NCI-H345 treated with DMSO at 0.1 percent for 48 hours (cell line): ENCODE data around the gene CD44.

ENCODE experiments used
- DNase-seq: peaks from one replicate; lab custom pipeline; 2025; ENCODE audit not compliant: unreplicated experiment; lab: John Stamatoyannopoulos, UW

Gene CD44

DNA sequence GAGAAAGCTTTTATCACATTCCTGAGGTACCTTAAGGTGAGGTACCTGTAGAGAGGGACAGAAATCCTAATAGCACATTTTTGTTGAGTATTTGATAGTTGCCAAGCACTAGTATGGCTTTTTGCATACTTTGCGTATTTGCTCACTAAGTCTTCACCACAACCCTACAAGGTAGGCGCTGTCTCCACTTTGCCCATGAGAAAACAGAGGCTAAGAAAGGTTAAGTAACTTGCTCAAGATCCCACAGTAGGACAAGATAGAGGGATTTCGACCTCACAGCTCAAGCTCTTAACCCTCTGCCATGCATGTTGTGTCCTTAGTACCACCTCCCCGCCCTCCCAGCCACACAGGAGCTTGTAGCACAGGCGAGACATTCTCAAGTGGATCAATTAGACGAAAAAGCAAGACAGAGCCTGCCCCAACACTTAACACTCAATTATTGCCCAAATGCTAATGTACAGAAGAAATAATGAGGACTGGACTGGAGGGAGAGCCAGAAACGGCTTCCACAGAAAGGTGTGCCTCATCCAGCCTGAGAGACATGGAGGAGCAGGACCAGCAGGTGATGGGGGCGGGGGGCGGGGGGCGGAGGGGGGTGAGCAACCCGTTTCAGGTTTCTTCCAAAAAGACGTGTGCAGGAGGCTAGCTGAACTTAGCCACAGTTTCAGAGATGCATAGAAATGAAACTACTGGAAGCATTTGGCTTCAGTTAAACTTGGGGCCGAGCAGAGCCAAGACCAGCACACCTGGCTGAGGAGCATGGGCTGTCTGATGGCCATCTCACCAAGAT lies 26.7 kb upstream of the CD44 start:
- no peak for DNase-seq

DNA sequence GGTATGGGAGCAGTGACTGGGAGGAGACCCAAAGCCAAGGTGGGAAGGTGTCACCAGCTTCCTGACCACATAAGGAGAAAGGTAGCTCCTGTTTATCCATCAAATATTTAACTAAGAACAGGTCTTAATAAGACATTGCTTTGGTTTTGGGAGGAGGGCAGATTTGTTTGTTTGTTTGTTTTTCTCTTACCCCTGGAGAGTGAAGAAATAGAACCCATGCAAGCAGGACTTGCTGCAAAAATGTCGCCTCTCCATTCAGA lies 26.2 kb upstream of the CD44 start:
- no peak for DNase-seq

DNA sequence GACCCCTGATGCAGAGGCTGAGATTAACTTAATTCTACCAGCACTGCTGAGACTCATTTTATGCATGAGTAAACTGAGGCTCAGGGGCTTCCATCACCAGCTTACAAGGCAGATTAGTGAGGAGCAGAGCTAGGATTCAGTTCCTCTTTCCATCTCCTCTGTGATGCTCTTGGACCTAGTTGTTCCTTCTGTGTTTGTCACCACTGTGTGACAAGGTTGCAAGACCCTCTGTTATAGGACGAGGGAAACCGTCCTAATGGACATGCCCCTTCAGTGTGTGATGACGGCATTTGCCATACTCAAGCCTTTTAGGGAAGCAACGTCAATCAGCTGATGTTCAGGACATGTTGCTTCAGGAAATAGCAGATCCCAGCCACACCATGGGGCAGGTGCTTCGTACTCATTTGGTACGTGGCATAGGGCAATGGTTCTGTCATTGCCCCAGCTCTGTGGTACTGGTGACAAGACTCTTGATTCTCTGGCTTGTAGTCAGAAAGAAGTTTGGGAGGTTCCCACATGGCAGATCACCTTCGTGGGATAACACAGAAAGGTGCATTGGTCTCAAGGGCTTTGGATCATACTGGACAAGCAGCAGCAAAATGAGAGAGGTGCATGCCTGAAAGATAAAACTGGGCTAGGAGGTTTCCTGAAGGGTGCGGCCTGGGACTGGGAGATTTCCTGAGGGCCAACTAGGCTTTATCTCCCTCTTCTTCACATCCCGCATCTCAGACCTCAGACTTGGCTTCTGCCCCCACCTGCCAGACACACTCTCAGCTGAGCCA lies 23.9 kb upstream of the CD44 start:
- DNase-seq, result no peak

DNA sequence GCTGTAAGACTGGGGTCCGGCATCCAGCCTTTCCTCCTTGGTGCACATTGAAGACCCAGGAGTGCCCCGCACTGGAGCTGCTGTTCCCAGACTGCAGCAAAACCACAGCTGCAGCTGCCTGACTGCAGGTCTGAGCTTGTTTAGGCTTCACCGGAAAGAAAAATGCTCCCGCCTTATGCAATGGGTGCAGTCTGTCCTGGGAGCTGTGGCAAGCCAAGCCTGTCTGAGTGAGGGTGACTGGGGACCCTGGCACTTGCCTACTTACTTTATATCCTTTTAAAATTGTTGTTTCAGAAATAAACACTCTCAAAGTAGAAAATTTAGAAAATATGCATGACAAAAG lies 23.3 kb upstream of the CD44 start:
- no peak for DNase-seq

DNA sequence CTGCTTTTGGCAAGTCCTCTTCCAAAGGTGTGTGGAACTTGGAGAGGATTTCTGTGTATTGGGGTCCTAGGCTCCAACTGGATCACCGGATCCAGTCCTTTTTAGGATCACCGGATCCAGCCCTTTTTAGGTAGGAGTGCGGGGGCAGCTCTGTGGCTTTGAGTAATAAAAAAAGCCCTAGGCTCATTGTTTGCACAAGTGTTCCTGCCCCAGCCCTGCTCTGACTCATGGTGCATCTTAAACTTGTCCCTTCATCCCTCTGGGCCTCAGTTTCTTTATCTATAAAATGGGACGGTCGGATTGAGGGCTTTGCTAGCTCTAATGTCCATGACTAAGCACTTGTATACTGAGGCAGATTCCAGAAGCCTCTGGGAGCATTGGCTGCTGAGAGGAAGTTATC lies 22.7 kb upstream of the CD44 start:
- DNase-seq, result no peak

DNA sequence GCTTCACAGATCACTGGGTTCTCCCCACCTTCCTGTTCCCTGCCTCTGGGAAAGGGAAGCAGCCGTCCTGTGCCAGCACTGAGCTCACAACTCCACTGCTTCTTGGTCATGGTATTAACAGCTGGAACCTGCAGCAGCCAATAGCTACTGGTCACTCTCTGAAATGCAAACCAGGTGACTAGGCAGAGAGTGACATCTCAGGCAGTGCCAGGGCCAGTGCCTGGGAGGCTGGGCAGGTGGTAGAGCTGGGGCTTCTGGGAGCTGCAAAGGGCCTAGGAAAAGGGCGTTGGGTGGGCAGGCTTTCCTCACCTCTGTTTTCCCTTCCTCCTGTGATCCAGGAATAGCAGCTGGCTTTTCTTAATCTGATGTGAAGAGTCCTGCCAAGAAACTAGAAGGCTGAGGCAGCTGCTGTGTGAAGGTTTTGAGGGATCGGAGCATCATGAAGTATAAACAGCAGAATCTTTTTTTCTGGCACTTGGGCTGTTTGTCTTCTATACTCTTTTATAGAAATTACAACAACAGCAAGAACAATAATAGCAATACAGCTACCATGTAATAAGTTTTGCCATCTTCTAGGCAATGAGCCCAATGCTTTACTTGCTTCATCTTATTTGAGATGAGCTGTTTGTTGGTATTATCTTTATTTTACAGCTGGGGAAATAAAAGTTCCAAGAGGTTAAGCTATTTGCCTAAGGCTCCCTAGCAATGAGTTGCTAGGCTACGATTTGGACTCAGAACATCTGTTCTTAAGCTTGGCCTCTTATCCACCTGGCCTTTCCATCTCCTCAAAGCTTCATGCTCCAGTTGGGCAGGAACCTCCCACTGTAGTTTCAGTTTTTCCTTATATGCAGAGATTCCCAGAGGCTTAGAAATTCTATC lies 22.0 kb upstream of the CD44 start:
- no peak for DNase-seq

DNA sequence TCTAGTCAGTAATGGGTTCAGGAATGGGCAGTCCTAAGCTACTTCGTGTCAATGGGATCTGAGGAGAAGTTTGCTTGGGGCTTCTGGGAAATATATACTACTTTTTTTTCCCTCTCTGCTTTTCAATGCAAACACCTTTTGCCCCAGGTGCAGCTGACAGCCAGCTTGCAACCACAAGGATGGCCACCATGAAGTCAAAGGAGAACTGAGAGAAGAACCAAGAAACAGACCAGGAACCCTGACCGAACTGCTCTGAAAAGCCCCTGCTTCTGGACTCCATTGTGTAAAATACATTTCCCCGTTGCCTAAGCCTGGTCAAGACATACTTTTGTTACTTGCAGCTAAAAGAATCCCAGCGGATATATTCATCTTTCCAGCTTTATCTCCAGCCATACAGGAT lies 20.1 kb upstream of the CD44 start:
- no peak for DNase-seq

DNA sequence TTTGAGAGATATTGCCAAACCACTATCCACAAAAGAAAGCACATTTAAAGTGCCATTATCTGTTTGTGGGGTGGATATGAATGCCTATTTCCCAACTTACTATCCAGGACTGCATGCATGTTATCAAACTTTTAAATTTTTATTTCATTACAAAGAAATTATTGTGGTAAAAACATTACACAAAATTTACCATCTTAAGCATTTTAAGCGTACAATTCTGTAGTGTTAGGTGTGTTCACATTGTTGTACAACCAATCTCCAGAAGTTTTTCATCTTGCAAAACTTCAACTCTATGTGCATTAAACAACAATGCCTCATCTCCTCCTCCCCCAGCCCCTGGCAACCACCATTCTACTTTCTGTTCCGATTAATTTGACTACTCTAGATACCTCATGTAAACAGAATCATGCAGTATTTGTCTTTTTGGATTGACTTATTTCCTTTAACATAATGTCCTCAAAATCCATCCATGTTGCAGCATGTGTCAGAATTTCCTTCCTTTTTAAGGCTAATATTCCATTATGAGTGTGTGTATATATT lies 17.6 kb upstream of the CD44 start:
- no peak for DNase-seq

DNA sequence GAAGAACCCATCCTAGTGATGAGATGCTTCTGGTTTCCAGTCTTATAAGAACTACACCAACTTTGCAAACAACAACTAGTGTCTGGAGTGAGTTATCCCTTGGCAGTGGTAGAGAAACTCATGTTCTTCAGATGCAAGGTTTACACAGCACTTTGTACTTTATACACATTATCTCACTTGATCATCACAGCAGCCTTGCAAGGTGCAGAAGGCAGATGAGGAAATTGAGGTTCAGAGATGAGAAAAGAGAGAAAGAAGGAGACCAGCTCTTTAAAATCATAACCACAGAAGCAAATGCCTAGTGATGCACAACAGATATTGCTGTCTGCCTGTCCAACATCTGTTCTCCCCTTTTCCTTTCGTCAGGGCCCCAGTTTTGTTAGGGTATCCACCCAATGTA lies 16.7 kb upstream of the CD44 start:
- DNase-seq, result no peak

DNA sequence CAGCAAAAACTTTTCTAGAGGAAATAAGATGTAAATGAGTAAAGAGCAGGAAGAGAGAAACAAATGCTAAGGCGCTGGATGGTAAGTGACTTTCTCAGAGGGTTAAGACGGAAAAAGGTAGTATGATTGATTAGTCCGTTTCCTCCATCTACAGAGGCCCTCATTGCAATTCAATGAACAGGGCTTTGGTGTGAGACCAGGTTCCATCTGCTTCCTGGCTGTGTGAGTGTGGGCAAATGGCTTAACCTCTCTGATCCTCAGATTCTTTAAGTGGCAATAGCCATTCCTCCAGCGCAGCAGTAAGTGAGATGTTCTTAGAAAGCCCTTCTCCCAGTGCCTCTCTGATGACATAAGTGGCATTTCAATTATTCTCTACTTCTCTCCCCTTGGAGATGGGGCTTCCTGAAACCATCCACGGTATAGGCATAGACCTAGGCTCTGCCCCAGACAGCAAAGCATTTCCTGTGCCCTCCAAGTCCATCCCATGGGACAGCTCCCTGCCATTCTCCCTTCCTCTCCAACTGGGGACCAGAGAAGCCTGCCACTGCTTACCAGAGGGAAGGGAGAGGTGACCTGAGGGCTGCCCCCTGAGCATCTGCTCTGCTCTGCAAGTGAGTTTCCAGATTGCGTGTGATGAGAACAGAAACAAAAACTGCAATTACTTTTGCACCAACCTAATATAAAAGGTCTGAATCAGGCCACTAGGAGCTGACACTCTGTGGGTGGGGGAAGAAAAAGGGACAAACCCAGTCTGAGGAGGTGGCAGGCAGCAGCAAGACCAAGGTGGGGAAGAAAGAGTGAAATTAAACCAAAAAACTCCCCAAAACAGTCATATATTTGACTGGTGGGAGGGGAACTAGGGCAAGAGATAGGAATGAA lies 12.7 kb upstream of the CD44 start:
- DNase-seq, result no peak

DNA sequence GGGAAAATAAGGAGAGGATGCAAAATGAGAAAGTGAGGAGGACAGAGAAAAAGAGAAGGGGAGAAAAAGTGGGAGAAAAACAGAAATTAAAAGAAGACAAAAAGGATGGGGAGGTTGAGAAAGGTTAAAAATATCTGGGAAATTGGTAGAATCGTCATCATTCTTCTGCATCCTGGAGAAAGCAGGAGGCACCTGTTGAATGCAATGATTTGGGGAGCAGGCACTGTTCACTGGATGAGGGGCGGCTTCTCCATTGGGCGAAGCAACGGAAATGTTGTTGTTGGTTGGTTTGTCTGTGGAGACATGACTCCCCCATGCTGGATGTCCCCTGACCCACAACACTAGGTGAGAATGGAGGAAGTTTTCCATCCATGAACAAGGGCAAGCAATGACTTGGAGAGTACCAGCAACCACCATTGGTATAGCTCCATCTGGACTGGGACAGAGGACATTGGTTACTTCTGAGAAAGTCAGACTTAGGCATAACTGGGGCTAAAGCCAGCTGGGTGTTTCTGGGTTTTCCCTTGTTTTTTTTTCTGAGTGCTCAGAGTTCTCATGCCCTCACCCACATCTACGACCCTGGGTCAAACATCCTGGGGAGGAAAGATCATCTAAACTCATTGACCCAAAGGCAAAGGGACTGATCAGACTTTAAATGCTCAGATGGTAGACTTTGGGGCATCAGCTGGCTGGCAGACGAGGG lies 11.9 kb upstream of the CD44 start:
- DNase-seq, result no peak

DNA sequence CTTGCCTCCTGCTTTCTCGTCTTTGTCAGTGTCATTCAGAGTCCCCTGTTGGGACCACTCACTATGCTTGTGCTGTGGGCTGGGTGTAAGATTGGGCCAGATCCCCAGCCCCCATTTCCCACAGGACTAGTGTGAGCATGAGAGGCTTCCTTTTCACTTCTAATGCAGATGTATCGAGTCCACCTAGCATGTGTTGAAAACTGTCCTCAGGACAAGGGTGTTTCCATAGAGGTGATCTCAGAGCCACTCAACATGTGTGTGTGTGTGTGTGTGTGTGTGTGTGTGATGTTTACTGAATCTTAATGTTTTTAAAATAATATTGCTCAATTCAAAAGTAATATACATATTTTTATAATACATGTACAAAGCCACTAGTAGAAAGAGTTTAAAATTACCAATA lies 11.4 kb upstream of the CD44 start:
- DNase-seq, result no peak

DNA sequence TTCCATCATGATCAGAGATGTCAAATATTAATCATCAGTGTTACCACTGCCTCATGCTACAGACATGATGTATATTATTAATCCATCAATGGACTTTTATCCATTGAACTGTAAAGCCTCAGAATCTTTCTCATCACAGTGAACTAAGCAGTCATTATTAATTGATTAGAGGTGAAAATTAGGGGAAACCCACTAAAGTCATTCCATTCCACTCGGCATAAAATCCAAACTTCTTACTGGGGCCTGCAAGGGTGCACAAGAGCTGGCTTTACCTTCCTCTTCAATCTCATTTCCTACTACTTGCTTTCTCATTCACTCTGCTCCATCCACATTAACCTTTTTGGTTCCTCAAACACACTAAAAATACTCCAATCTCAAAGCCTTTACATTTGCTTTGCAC lies 7.9 kb upstream of the CD44 start:
- no peak for DNase-seq

DNA sequence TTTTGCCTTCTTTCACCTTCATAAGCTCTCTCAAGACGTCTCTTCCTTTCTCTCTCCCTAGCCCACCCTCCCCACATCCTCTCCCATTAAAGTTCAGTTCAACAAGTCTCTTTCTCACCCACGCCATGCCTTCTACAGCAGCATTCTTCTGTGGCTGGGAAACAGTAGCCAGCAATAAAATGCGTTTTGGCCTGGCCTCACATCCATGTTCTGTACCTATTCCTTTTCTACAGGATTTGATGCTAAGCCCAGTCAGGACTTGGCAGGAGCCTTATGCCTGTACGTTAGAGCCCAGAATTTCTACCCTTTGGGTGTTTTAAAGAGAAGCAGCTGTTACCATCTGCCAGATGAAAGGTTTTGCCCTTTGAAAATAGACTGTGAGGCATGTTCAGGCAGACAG lies 7.1 kb upstream of the CD44 start:
- DNase-seq, result no peak

DNA sequence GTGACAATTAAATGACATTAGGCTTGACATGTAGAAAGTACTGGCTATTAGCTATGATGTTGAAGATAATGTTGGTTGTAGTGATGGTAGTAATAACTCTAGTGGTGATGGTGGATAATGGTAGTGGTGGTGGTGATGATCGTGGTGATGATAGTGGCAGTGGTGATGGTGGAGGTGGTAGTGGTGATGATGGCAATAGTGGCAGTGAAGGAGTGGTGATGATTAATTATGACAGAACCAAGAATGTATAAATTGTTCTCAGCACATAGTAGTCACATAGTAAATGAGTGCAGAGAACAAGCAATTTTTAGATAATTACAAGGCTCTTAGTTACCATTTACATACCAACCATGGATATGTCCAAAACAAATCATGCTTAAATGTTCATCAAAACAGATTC lies 5.3 kb upstream of the CD44 start:
- DNase-seq, result no peak

DNA sequence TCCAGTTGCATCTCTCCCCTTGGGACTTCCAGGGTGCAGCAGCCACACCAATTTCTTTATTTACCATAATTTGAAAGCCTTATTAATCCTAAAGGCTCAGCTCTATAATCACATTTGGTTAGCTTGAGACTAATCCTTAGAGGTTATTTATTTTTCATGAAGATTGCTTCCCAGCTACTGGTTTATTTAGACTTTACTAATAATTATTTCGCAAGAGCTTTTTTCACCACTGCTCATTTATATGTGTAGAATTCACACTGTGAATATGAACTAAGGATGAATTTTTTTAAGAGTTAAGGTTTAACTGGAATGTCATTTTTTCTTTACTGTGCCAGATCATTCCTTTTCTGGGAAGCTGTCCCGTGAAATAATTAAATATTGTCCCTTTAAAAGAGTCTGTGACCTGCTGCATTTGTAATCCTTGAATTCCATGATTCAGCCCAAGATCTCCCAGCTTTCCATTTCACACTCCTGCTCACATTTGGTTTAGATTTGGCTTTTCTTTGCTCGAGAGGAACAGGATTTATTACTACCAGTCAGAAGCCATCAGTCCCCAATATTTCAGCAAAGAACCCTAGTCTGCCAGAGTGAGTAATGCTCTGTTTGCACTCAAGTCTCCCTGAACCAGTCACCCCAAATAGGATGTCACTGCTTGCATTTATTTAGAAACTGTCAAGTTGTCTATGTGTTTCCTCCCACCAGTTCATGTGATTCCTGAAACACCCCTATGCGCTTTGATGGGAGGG lies 4.4 kb upstream of the CD44 start:
- no peak for DNase-seq

DNA sequence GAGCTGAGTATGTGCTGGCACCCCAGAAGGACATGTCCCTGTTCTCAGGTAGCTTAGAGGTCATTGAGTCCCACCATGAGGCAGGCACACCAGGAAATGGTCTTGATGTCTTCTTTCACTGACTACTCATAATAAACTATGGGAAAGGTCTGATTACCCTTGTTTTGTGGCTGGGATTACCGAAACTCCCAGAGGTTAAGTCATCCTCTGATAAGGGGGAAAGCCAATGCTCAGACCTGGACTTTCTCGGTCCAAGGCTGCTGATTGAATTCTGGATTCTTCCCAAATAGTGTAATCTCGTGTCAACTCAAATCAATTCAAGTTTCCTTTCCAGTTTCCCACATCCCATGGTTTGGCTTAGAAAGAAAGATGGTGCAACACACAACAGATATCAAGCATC lies 3.7 kb upstream of the CD44 start:
- no peak for DNase-seq

DNA sequence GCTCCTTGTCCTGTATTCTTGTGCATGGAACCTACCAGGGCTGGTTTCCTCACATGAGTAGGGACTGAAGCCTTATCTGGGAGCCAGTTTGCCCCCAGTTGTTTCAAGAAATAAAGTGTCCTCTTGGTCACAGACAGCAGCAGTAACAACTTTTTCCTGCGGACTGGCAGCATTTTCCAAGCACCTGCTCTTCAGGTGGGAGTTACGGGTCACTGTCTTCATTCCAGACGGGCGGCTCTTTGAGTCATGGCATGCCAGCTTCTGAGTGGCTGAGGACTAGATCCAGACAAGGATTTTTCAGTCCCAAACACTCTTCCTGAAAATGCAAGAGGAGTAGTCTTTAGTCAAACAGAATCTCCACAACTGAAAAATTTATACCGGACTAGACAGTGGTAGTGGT lies 2.7 kb upstream of the CD44 start:
- DNase-seq, result no peak

DNA sequence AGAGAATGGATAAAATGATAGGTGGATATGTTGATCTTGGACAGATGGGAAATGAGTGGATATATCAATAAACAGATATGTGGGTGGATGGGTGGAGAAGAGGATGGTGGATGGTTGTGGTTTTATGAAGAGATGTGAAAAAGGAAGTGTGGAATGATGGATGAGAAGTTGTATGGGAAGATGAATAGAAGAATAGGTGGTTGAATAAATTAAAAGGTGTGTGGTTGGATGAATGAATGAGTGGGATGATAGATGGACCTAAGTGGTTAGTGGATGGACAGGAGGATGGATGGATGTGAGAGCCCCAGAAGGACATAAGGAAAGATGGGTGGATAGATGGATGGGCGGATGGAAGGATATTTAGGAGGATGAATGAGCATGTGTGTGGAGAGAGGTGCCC lies 913 bp upstream of the CD44 start:
- no peak for DNase-seq

DNA sequence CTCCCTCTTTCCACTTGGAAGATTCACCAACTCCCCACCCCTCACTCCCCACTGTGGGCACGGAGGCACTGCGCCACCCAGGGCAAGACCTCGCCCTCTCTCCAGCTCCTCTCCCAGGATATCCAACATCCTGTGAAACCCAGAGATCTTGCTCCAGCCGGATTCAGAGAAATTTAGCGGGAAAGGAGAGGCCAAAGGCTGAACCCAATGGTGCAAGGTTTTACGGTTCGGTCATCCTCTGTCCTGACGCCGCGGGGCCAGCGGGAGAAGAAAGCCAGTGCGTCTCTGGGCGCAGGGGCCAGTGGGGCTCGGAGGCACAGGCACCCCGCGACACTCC lies 397 bp upstream of the CD44 start:
- no peak for DNase-seq
